ENCODE measurements around the gene SYCP2L. TPM values are rescaled to one million over a fixed set of nuclear protein-coding genes. Genes with fewer than 3 reads are reported as not detected.
"Not testable (repeated sequence)": the region's sequence is repeated elsewhere in the genome, so short reads cannot be mapped to it uniquely, and the experiment has no call there.

SYCP2L gene
- total RNA-seq, 2 experiments from 2014 or later, result 0.13 TPM; not detected in 1

DNA sequence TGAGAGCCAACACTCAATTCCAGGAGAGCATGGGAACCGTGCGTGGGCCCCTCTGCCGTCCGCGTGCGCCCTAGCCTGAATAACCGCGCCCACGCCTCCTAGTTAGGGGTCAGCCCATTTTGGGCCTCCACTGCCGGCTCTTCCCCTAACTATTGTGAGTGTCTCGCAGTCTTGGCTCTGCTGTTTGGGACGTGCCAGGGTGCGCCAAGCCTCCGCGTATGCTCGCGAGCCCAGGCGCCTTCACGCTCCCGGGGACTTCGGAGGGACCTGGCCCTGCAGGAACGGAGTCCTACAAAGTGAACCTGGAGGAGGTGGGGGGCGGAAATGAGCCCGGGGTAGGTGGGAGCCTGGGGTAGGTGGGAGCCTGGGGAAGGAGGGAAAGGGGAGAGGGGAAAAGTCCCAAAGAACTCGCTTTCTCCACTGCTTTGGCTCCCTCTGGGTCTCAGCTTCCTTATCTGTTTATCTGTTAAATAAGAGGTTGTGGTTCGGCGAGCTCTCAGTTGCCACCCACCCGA lies 4.1 kb upstream of the SYCP2L start:
- H3K27me3 Mint-ChIP-seq (ENCODE audit: low read depth), result peaks cover 65% of the 10 kb centered on the region
- CTCF ChIA-PET, result no interaction called here
- ATAC-seq (no peak), DNase-seq (no peak)
- peaks cover 2% of the 10 kb centered on the region for H3K36me3 Mint-ChIP-seq (ENCODE audit: low read depth)
- H3K4me1 Mint-ChIP-seq (ENCODE audit: low read depth), result peaks cover 15% of the 10 kb centered on the region
- H3K4me3 Mint-ChIP-seq, result no peak overlapping the region
- no peak overlapping the region for H3K27ac Mint-ChIP-seq
- no peaks in the 10 kb centered on the region for H3K9me3 Mint-ChIP-seq (ENCODE audit: insufficient read depth)
- POLR2A ChIA-PET, result no interaction called here

DNA sequence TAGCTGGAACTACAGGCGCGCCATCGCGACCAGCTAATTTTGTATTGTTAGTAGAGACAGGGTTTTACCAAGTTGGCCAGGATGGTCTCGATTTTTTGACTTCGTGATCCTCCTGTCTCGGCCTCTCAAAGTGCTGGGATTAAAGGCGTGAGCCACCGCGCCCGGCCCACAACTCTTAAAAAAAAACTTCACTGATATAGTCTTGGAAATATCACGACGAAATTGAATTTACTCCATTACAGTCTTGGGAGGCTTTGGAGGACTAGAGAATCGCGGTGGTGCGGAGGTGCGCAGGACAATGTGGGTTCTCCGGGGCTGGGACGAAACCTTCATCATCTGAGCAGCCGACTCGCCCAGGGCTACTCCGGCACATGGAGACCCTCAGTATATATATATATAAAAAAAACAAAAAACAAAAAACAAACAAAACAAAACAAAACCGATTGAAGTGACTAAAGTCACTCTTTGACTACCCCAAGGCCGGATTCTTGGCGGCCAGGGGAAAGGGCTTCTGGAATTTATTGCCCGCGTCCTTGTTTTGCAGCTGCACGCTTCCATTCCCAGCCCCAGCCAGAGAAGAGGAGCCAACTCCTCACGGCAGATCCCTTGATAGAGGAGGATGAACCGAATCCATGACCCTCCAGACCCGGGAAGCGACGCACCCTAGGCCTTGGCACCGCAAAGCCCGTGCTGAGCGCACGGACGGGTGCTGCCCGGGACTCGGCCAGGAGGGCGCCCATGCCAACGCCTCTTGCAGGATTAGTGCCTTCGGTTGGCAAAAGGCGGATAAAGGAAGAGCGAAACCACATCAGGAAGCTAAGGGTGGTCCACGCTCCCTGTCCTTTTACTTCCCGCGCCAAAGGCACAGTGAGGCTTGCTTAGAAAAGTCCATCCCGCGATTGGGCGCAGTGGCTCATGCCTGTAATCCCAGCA lies 3.3 kb upstream of the SYCP2L start:
- Mint-ChIP-seq H3K36me3 (ENCODE audit: low read depth) (peaks cover 2% of the 10 kb centered on the region), H3K27me3 (ENCODE audit: low read depth) (peaks cover 69% of the 10 kb centered on the region), H3K4me3 (no peak overlapping the region), H3K4me1 (ENCODE audit: low read depth) (peaks cover 16% of the 10 kb centered on the region), H3K27ac (no peak overlapping the region), H3K9me3 (ENCODE audit: insufficient read depth) (no peaks in the 10 kb centered on the region)
- ATAC-seq, result no peak
- POLR2A ChIA-PET, result no interaction called here
- CTCF ChIA-PET, result no interaction called here
- DNase-seq, result no peak

DNA sequence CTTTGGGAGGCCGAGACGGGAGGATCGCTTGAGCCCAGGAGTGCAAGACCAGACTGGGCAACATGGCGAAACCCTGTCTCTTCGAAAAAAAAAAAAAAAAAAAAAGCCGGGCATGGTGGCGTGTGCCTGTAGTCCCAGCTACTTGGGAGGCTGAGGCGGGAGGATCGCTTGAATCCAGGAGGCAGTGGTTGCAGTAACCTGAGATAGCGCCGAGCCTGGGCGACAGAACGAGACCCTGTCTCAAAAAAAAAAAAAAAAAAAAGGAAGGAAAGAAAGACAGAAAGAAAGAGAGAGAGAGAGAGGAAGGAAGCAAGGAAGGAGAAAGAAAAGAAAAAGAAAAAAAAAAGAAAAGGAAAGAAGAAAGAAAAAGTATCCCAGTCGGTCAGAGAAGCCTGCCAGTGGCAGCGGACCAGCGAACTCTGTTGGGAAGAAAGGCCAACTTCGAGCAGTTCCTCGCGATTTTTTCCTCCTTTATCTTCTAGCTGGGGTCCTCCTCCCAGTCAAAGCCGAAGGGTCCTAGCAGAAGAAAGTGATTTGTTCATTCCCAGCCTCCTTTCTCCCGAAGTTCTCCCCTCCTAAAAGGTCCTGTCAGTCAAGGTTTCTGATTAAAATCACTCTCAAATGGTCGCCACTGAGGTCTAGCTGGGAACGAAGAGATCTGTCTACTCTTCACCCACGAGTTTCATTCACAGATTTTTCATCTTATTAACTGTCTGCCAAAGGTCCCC lies 2.4 kb upstream of the SYCP2L start:
- ATAC-seq (no peak), DNase-seq (no peak)
- Mint-ChIP-seq H3K4me1 (ENCODE audit: low read depth) (peaks cover 16% of the 10 kb centered on the region), H3K9me3 (ENCODE audit: insufficient read depth) (no peaks in the 10 kb centered on the region), H3K27ac (no peak overlapping the region), H3K27me3 (ENCODE audit: low read depth) (peaks cover 71% of the 10 kb centered on the region), H3K36me3 (ENCODE audit: low read depth) (peaks cover 2% of the 10 kb centered on the region), H3K4me3 (no peak overlapping the region)
- POLR2A ChIA-PET, result no interaction called here
- CTCF ChIA-PET, result no interaction called here

DNA sequence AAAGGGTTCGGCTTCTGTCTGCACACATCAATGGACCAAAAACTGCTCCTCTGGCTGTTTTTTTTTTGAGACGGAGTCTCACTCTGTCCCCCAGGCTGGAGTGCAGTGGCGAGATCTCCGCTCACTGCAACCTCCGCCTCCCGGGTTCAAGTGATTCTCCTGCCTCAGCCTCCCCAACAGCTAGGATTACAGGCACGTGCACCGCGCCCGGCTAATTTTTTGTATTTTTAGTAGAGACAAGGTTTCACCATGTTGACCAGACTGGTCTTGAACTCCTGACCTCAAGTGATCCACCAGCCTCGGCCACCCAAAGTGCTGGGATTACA lies 524 bp upstream of the SYCP2L start:
- H3K36me3 Mint-ChIP-seq (ENCODE audit: low read depth); DNase-seq; H3K9me3 Mint-ChIP-seq (ENCODE audit: insufficient read depth); POLR2A ChIA-PET; ATAC-seq; CTCF ChIA-PET; H3K27ac Mint-ChIP-seq: not testable (repeated sequence)
- Mint-ChIP-seq H3K4me3 (peak overlapping the region; percentile 58), H3K27me3 (ENCODE audit: low read depth) (peaks cover 69% of the 10 kb centered on the region), H3K4me1 (ENCODE audit: low read depth) (peaks cover 16% of the 10 kb centered on the region)

DNA sequence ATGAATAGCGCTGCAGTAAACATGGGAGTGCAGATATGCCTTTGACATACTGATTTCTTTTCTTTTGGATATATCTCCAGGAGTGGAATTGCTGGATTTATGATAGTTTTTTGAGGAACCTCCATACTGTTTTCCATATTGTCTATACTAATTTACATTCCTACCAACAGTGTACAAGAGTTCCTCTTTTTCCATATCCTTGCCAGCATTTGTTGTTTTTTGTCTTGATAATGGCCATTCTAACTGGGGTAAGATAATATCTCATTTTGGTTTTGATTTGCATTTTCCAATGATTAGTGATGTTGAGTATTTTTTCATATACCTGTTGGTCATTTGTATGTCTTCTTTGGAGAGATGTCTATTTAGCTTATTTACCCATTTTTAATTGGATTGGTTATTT lies 3.3 kb downstream of the SYCP2L start:
- H3K4me3 Mint-ChIP-seq, result no peak overlapping the region
- DNase-seq, result no peak
- no peaks in the 10 kb centered on the region for H3K36me3 Mint-ChIP-seq (ENCODE audit: low read depth)
- ChIA-PET CTCF (no interaction called here), POLR2A (no interaction called here)
- ATAC-seq, result no peak
- H3K9me3 Mint-ChIP-seq (ENCODE audit: insufficient read depth), result no peaks in the 10 kb centered on the region
- peaks cover 46% of the 10 kb centered on the region for H3K27me3 Mint-ChIP-seq (ENCODE audit: low read depth)
- H3K4me1 Mint-ChIP-seq (ENCODE audit: low read depth), result peaks cover 9% of the 10 kb centered on the region
- H3K27ac Mint-ChIP-seq, result no peak overlapping the region

DNA sequence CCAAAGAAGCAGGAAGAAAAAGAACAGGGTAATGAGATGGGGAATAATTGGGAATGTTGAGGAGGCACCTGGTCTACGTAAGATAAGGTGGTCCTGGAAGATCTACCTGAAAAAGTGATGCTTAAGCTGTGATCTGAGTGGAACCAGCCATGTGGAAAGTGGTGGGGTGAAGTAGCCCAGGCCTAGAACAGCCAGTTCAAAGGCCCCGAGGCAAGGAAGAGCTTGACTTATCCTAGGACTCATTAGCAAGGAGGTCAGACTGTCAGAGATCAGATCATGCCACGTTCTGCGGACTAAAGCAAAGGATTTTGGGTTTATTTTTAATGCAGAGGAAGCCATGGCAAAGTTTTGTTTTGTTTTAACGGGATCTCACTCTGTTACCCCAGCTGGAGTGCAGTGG lies 5.1 kb downstream of the SYCP2L start:
- Mint-ChIP-seq H3K4me3 (no peak overlapping the region), H3K27me3 (ENCODE audit: low read depth) (peaks cover 31% of the 10 kb centered on the region), H3K36me3 (ENCODE audit: low read depth) (no peaks in the 10 kb centered on the region), H3K4me1 (ENCODE audit: low read depth) (peaks cover 6% of the 10 kb centered on the region), H3K27ac (no peak overlapping the region), H3K9me3 (ENCODE audit: insufficient read depth) (no peaks in the 10 kb centered on the region)
- POLR2A ChIA-PET, result no interaction called here
- CTCF ChIA-PET, result no interaction called here
- DNase-seq, result no peak
- ATAC-seq, result no peak

DNA sequence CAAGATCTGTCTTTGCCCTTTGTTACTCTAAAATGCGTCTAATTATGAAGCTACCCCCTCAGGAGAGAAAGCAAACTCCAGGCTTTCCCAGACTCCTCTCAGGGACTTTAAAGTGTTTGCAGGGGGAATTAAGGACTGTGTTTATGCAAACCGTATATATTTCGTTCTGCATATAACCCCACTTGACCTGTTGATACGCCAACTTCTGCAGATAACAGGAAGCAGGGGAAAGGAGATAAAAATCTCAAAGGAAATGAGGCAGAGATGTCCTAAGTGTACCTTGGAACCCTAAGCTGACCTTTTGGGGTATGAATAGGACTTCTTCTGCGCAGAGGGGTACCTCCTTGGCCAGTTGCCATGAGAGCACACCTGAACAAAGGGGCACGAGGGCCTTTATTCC lies 8.1 kb downstream of the SYCP2L start:
- POLR2A ChIA-PET, result interaction anchor here (0.6 kb wide), 1 partner anchor 10 kb away, joined by 3 read pairs; no protein-coding TSS in a partner anchor
- H3K27me3 Mint-ChIP-seq (ENCODE audit: low read depth), result peaks cover 16% of the 10 kb centered on the region

DNA sequence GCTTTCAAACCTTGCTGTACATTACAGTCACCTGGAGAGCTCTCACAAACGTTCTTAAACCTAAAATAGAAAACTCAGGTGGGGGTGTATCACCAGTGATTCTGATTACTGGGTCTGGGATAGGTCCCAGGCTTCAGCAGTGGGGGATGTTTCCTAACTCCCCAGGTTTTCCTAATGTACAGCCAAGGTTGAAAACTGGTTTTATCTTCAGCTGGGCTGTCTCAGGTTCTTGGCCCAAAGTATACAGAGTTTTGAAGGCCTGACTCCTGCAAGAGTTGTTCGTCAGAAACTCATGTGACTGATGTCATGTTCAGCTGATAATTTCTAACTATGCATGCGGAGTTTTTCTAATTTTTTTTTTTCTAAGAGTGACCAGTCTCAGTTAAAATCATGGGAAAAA lies 9.8 kb downstream of the SYCP2L start:
- ChIA-PET POLR2A (no interaction called here), CTCF (no interaction called here)
- no peaks in the 10 kb centered on the region for H3K9me3 Mint-ChIP-seq (ENCODE audit: insufficient read depth)
- H3K27ac Mint-ChIP-seq, result no peak overlapping the region
- peaks cover 3% of the 10 kb centered on the region for H3K27me3 Mint-ChIP-seq (ENCODE audit: low read depth)
- no peak overlapping the region for H3K4me3 Mint-ChIP-seq
- no peaks in the 10 kb centered on the region for H3K36me3 Mint-ChIP-seq (ENCODE audit: low read depth)
- no peak for ATAC-seq
- DNase-seq, result no peak
- peaks cover 5% of the 10 kb centered on the region for H3K4me1 Mint-ChIP-seq (ENCODE audit: low read depth)

More for the DNA sequence above, 8.1 kb downstream of the SYCP2L start:
- DNase-seq (no peak), ATAC-seq (no peak)
- CTCF ChIA-PET, result no interaction called here
- H3K4me3 Mint-ChIP-seq, result no peak overlapping the region
- no peaks in the 10 kb centered on the region for H3K36me3 Mint-ChIP-seq (ENCODE audit: low read depth)
- no peak overlapping the region for H3K27ac Mint-ChIP-seq
- no peaks in the 10 kb centered on the region for H3K4me1 Mint-ChIP-seq (ENCODE audit: low read depth)
- H3K9me3 Mint-ChIP-seq (ENCODE audit: insufficient read depth), result no peaks in the 10 kb centered on the region

DNA sequence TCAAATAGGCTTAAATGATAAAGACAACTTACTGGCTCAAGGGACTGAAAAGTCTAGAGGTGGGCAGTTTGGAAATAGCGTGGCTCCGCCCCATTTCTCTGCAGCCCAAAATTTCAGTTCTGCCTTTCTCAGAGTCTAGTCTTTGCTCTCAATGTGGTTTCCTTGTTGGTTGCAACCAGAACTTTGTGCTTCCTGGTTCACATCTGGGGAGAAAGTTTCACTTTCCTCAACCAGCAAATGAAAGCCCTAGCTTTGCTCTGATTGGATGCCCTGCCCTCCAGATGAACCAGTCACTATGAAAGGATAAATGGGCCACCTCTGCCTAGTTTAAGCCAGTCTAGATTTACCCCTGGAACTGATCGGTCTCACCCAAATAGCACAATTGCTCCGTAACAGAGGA lies 14.9 kb downstream of the SYCP2L start:
- CTCF ChIA-PET, result no interaction called here
- peaks cover 5% of the 10 kb centered on the region for H3K36me3 Mint-ChIP-seq (ENCODE audit: low read depth)
- POLR2A ChIA-PET, result no interaction called here
- H3K4me3 Mint-ChIP-seq, result no peak overlapping the region
- peak overlapping the region; percentile 40 for H3K27ac Mint-ChIP-seq
- peak; percentile 39 for DNase-seq
- peak; percentile 78 for ATAC-seq
- H3K4me1 Mint-ChIP-seq (ENCODE audit: low read depth), result peaks cover 17% of the 10 kb centered on the region
- H3K27me3 Mint-ChIP-seq (ENCODE audit: low read depth), result peaks cover 2% of the 10 kb centered on the region
- peaks cover 5% of the 10 kb centered on the region for H3K9me3 Mint-ChIP-seq (ENCODE audit: insufficient read depth)

DNA sequence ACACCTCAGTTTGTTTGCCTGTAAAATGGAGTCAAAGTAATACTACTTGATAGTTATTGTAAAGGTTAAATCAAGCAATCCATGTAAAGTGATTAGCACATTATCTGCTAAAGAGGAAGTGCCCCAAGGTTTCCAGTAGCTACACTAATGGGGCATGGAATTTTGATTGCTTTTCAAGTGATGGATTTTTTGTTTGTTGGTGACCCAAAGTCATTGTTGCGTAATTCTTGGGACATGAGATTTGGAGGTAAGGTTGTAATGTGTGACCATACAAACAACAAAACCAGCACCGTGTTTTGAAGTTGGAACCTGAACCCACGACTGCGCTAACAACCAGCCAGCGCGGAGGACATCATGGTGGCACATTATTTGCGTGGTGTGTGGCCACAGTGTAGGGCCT lies 17.2 kb downstream of the SYCP2L start:
- Mint-ChIP-seq H3K36me3 (ENCODE audit: low read depth) (peaks cover 5% of the 10 kb centered on the region), H3K9me3 (ENCODE audit: insufficient read depth) (peaks cover 5% of the 10 kb centered on the region), H3K27me3 (ENCODE audit: low read depth) (peaks cover 2% of the 10 kb centered on the region), H3K27ac (no peak overlapping the region), H3K4me1 (ENCODE audit: low read depth) (peaks cover 17% of the 10 kb centered on the region), H3K4me3 (no peak overlapping the region)
- no peak for ATAC-seq
- no peak for DNase-seq
- CTCF ChIA-PET, result no interaction called here
- POLR2A ChIA-PET, result no interaction called here

DNA sequence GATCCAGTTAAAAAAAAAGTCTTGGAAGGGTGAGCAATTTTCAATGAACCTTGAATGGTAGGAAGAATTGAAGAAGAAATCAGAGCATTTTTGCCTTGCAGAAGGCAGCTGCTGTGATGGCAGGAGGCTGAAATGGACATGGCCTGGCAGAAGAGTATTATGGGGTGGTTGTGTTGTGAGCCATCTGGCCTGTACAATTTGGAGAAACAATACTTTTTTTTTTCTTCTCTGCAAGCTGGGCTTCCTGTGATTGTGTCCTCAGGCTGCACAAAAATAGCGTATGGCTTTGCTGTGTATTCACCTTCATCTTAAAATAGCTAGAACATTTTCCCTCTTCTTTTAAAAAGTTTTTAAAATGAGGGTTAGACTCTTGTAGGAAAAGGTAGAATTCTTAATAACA lies 21.4 kb downstream of the SYCP2L start:
- H3K27ac Mint-ChIP-seq, result no peak overlapping the region
- no peak for DNase-seq
- POLR2A ChIA-PET, result no interaction called here

DNA sequence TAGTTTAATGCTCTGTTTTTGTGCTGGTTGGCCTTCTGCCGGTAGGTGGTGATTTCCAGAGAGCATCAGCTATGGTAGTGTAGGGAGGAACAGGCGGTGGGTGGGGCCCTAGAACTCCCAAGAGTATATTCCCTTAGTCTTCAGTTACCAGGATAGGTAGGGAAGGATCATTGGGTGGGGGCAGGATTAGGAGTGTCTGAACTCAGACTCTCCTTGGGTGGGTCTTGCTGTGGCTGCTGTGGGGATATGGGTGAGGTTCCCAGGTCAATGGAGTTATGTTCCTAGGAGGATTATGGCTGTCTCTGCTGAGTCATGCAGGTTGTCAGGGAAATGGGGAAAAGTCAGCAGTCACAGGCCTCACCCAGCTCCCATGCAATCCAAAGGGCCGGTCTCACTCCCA lies 32.7 kb downstream of the SYCP2L start:
- H3K9me3 Mint-ChIP-seq (ENCODE audit: insufficient read depth); H3K27ac Mint-ChIP-seq; CTCF ChIA-PET: not testable (repeated sequence)

More for the DNA sequence above, 21.4 kb downstream of the SYCP2L start:
- H3K9me3 Mint-ChIP-seq (ENCODE audit: insufficient read depth), result no peaks in the 10 kb centered on the region
- no peaks in the 10 kb centered on the region for H3K4me1 Mint-ChIP-seq (ENCODE audit: low read depth)
- H3K36me3 Mint-ChIP-seq (ENCODE audit: low read depth), result no peaks in the 10 kb centered on the region
- H3K27me3 Mint-ChIP-seq (ENCODE audit: low read depth), result peaks cover 6% of the 10 kb centered on the region
- no peak overlapping the region for H3K4me3 Mint-ChIP-seq
- ATAC-seq, result no peak
- CTCF ChIA-PET, result no interaction called here

More for the DNA sequence above, 32.7 kb downstream of the SYCP2L start:
- ATAC-seq; H3K4me3 Mint-ChIP-seq; DNase-seq; H3K36me3 Mint-ChIP-seq (ENCODE audit: low read depth); H3K4me1 Mint-ChIP-seq (ENCODE audit: low read depth); POLR2A ChIA-PET: not testable (repeated sequence)
- H3K27me3 Mint-ChIP-seq (ENCODE audit: low read depth), result peaks cover 12% of the 10 kb centered on the region
